ENCODE results near the gene CACTIN.
A peak's percentile ranks its signal among the peaks of the same experiment; 100 is the strongest.
"Not testable (repeated sequence)": the region's sequence is repeated elsewhere in the genome, so short reads cannot be mapped to it uniquely, and the experiment has no call there.

Gene CACTIN

DNA sequence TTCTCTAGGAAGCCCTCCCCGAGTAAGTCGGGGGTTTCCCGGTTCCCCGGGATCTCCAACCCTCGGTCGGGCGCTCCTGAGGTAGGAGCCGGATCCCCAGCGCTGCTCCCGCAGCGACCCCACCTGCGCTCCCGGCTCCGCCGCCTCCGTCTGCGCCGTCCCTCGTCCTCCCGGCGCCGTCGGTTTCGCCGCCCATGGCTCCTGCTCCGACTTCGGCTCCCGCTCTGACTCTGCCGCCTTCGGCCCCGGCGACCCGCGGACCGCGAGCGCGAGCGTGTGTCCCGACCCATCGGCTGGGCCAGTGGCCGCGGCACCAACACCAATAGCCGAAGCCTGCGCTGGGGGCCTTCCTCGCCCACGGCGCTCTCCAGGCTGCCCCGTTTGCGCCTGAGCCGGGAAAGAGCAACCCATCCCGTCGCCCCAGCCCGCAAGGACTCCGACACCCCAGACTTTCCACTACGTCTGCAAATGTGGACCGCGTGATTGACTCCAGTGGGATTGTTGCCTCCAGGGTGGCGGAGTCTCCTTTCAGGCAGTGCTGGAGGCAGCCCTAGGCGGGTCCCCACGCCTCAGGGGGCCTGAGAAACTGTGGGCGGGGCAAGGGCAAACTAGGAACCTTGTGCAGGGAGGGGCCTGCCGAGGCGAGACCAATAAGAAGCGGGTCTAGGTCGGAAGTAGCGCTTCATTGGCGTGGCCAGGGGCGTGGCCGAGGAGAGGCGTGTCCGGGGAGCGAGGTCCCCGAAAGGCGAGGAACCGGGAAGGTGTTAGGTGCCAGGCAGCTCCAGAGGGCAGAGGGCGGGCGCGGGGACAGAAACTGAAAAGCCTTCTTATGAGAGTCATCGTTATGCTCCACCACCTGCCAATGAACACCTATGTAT is at the start of gene CACTIN:
Gene CACTIN (minus strand): TSS at position 318 of the 878 bp plus-strand sequence. CDS start 28 bp downstream, at position 290.
- peak; percentile 99 for DNase-seq

DNA sequence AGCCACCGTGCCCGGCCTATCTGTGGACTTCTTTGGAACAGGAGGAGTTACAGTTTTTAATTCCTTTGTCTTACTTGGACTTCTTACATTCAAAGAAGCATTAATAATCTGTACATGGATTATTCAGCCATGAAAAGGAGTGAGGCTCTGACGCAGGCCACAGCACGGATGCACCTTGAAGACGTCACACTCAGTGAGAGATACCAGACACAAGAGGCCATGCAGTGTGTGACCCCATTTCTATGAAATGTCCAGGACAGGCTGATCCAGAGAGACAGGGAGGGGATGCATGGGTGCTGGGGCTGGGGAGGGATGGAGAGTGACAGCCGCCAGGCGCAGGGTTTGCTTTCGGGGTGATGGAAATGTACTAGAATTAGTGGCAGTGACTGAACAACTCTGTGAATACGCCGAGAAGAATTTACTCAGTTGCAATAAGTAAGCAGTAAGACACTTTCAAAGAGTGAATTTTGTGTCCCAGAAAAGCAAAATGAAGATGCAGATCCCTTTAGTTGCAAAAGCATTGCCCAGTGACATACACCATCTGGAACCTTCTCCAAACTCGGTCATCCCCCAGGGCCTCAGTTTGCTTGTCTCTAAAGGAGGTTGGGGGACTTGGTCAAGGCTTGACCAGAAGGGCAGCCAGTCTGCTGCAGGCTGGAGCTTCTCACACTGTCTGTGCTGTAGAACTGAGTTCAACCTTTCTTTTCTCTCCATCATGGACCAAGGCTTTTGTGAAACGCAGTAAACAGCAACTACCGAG is 48.4 kb upstream of the CACTIN start:
- DNase-seq = no peak

DNA sequence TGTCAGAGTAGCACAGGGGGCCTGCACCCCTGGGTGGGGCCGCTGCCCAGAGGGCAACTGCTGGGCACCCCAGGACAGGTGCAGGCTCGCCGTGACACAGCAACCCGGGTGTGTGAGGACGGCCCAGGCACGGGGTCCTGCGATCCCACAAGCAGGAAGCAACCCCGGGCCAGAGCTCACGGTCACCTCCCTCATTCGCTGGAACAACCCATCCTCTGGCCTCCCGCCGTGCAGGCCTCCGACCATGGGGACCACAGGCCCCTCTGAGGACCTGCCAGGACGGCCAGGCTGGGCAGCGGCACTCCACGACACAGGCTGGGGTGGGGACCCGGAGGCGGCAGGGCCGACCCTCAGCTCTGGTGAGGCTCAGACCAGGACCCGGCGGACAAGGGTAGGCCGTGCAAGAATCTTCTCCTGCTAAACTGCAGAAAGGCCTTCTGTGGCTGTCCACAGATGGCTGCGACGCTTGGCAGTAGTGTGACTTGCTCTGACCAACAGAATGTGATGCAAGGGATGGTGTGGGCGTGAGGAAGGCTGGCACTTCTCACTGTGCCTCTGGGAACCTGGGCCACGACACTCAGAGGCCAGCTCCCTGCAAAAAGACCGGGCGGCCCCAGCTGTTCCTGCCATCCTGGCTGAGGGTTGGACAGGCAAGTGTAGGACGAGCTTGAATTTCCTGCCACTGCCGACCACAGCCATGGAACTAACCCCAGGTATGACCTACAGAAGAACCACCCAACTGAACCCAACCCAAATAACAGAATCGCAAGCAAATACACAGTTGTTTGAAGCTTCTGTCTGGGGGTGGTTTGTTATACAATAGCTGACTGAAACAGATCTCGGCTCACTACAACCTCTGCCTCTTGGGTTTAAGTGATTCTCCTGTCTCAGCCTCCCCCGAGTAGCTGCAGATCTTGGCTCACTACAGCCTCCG is 47.2 kb upstream of the CACTIN start:
- no peak for DNase-seq

DNA sequence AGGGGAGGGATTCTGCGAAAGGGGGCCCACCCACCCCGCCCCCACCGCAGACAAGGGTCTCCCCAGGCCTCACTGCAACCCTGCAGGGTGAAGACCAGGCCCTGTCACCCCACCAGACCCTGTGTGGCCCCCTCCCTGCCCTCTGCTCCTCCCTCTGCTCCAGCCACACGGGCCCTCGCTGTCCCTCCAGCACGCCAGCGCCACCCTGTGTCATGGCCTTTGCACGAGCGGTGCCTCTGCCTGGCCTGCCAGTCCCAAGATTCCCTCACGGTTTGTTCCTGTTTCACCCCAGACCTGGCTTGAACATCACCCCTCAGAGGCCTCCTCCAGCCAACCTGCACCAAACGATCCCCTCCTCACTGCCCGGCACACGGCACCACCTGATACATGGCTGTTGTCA is 46.4 kb upstream of the CACTIN start:
- DNase-seq = no peak

DNA sequence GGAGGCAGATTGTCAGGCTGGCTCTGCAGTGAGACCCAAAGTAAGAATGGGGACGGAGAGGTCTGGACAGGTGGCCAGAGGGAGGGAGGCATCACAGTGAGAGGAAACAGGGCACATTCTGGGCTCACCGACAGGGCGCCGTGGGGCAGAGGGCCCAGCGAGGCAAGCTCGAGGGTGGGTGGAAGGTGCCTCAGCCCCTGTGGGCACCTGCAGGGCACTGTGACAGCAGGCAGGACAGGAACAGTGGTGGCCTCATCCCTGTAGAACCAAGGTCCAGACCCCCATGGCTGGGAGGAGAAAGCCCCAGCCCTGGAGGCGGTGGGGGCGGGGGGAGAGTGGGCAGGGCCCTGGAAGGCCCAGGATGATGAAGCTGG is 46.0 kb upstream of the CACTIN start:
- no peak for DNase-seq

DNA sequence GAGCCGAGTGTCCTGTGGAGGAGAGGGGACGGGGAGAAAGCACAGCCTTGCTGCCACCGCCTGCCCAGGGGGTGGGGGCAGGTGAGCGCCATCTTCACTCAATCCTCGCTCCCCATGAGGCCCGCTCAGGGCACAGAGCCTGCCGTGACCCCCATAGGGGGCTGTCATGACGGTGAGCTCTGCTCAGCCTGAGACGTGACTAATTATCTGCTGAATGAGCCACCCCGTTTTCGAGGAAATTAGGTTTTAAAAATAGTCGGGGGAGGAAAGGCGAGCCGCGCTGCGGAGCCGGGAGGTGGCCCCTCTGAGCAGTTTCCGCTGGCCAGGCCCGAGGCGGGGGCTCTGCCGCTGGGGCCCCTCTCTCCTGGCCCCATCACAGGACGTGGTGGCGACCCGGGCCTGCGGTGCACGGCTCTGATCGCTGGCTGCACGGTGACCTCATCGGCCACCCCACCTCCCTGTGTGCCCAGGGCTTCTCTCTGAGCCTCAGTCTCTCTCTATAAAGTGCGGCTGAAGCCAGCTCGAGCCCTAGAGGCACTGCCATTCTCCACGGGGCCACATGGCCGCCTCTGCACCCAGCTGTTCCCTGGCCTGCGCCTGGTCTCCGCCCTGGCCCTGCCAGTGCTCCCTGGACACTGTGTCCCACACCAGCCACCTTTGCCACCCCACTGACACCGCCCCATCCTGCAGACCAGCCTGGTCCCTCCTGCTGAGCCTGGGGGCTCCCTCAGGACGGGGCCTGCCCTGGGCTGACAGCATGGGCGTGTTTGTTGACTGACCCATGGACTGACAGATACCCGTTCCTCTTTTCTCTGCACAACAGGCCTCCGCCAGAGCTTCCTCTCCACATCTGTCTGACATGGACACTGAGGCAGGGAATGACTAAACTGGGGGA is 45.3 kb upstream of the CACTIN start:
- DNase-seq = no peak

DNA sequence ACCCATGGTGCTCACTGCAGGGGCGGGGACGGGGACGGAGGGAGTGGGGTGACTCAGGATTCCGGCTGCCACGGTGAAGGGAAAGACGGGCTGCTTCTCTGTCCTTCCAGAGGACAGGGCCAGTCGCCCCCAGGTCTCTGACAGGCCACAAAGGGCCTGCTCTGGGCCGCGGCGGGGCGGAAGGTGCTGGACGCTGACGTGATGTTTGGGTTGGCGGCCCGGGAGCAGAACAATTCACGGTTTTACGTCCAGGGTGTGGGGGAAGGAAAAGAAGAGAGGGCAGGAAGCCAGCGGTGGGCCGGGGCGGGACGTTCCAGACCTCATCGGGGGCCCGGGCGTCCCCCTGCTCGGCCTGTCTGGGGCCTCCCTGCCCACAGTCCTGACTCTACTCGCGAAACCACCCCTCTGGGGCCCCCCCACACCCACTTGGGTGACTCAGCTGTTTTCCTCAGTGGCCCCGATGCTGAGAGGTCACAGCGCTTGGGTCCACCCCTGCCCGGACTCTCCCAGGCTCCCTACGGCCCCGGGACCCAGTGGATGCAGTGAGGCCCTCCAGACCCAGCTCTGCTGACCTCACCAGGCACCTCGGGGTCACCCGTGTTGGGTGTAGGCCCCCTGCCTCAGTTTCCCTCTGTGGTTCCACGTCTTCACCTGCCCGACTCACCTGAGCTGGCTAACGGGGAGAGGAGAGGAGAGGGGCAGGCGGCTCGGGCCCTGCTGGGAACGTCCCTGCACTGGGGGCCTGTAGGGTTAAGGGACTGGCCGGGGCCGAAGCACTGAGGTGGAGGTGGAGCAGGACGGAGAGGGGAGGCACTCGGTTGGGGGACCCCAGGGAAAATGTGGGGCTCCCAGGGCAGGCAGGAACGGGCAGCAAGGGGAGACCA is 44.4 kb upstream of the CACTIN start:
- no peak for DNase-seq

DNA sequence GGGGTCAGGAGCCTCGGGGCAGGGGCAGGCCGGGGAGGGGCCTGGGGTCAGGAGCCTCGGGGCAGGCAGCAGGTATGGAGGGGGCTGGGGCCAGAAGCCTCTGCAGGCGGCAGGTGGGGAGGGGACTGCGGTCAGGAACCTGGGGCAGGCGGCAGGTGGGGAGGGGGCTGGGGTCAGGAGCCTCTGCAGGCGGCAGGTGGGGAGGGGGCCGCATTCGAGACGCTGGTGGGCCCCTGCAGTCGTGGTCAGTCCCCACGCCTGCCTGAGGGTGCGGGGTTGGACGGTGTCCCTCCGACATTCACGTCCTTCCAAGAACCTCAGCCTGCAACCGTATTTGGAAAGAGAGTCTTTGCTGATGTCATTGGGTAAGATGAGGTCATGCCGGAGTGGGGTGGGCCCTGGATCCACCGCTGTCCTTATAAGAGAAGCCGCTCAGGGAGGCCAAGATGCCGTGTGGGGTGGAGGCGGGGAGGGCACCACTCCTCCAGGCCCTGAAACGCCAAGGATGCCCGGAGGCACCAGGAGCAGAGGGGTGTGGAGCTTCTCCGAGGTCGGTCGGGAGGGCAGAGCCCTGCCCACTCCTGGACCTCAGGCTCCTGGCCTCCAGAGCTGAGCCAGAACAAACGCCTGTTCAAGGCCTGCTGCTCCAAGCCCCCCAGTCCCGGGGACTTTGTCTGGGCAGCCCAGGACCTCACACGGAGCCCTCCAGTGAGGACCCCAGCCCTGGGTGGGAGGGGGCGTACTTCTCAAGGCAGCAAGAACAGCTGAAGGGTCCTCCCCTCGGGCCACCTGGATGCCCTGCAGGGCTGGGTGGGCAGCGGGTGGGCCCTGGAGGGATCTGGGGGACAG is 43.6 kb upstream of the CACTIN start:
- DNase-seq = no peak

DNA sequence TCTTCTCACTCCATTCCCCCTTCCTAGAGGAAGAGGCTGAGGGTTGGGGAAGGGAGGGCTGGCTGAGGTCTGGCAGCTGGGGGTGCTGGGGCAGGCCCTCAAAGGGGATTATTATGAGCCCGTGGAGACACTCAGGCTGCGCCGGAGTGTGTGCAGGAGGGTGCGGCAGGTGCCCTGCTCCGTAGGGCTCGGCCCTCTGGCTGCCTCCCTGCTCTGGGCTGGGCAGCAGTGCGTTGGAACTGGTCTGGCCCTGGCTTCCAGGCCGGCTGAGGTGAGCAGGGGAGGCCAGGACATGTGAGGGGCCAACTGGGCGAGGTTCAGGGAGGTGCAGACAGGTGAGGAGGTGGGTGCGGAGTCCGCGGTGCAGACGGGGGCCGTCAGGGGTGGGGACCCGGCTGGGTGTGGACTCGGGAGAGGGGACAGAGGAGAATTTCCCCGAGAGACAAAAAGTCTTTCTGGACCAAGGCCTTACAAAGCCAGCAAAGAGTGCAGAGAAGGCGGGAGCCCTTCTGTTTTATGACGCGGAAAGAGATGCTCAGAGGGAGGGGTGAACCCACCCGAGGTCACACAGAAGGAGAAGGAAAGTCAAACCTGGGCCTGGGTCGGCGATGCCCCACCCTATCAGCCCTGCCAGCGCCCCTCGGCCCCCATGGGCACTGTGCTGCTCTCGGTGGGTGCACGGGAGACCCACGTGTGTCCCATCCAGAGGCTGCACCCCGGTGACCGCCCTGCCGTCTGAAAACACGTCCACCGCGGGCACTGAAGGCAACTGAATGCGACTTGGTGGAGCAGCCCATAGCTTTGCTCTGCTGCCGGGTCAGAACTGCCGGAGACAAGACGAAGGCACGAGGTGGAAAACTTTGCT is 42.7 kb upstream of the CACTIN start:
- DNase-seq = no peak

DNA sequence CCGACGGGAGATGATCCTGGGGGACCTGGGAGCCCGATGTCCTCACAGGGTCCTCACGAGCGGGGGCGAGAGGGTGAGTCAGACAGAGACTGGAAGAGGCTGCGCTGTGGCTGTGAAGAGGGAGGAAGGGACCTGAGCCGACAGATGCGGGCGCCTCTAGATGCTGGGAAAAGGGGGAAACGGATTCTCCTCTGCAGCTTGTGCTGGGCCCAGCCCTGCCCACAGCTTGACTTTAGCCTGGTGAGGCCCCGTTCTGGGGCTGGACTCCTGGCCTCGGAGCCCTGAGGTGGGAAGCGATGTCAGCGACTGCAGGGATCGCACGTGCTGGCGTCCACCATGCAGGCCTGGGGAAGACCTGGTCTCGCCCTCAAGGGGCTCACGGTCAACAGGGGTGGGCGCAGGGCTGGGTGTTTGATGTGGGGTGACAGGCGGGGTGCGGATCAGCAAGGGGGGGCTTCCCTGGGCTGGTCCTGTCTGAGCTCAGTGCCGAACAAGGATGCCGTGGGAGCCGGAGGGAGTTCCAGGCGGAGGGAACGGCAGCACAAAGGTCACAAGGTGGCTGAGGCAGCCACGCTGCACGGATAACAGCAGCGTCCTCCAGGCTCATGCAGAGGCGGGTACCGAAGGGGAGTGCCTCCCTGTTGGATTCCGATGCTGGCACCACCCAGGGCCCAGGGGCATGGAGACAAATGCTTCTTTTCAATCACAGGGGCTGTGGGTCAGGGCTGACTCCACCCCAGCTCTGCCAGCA is 41.9 kb upstream of the CACTIN start:
- DNase-seq = no peak

DNA sequence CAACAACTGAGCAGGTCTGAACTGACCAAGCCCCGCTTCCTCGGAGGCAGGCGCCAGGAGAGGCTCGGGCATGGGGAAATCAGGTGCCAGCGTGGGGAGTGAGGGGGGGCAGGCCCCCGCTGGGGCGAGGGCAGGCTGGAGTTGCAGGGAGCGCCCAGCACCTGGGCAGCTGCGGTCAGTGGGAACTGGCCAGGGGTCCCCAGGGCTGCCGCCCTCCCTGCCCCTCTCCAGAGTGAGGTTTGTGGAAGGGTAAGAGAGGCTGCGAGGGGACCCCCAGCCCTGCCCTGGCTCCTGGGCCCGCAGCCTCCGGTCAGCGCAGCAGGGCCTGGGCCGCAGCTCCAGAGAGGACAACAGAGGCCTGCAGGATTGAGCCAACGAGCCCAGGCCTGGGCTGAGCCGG is 41.2 kb upstream of the CACTIN start:
- no peak for DNase-seq

DNA sequence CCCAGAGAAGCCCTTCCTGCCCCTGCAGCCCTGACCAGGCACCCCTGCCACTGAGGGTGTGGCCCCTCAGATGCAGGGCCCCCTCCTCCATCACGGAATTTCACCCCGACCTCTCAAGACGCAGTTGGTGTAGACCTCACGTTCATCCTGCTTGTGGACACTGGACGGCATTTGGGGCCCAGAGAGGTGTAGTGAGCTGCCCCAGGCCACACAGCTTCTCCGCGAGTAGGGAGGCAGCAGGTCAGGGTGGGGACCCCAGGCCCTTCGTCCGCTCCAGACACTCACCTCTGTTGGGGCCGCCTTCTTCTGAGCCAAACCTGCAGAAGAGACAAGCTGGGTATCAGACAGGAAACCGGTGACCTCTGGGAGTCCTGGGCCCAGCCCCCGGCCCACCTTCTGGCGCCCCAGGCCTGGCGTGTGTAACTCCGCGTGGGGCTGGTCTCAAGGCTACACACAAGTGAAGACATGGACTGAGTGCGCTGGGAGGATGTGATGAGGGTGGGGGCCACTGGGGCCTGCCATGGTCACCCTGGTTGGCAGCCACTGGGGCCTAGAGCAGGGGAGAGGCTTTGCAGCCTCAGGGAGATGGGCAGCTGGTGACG is 40.5 kb upstream of the CACTIN start:
- DNase-seq = no peak

DNA sequence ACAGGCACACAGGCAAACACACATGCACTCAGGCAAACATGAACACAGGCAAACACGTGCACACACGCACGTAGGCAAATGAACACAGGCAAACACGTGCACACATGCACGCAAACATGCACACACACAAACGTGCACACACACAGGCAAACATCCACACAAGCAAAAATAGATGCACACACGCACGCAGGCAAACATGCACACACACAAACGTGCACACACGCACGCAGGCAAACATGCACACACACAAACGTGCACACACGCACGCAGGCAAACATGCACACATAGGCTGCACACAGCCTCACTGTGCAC is 39.9 kb upstream of the CACTIN start:
- DNase-seq = not testable (repeated sequence)

DNA sequence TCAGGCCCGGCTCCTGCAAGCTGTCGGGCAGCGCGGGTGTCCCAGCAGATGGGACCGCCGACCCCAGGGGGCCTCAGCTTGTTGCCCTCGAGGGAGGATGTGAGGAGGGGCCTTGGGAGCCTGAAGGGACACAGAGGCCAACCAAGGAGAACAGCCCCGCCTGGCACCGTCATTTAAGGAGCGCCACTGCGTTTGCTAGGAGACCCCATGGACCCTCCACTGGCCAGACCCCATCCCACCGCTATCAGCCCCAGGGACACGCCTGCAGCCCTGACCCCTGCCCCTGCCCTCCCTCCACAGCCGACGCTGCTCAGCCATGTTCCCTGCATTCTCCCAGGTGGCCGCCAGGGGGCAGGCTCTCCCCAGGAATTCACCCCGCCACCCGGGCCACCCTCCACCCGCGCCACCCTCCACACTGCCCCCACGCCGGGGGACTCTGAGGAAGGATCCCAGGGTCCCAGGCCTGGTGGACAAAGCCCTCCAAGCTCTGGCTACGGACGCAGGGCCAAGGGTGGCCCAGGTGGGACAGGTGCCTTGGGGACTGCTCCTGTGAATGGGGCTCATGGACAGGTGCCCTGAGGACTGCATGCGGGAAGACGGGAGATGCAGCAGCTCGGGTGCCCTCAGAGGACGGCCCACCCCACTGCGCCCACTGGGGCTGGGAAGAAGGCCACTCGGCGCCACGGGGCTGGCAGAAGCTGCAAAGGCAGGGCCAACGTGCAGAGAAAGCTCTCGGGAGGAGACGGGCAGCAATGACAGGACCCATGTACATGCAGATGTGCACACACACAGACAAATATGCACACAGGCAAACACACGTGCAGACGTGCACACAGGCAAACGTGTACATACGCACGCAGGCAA is 39.3 kb upstream of the CACTIN start:
- peak; percentile 56 for DNase-seq

DNA sequence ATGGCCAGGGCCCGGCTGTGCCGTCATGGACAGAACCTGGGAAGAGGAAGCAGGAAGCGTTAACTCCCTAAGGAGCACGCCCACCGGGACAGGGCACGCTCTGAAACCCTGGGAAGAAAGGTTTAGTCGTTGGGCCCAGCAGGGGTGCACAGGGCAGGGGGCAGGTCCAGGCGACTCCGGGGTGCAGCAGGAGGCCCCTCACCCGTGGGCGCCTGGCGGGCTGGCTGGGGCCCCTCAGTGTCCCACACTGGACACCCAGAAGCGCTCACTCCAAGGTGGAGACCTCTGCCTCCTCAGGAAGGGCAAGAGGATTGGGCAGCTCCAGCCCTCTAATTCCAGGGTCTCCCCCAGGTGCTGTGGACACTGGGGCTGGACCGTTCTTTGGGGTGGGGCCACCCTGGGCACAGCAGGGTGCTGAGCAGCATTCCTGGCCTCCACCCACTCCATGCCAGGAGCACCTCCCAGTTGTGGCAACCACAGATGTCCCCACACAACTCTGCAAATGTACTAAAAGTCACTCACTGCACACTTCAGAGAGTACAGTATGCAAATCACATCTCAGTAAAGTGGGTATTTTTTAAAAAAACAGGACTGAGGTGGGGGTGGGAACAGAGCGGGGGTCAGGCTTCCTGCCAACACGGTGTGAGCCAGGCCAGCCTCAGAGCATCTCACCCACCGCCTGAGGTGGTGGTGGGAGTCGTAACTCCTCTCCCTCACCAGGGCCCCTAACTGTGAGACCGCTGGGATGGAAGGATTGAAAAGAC is 38.5 kb upstream of the CACTIN start:
- DNase-seq = no peak

DNA sequence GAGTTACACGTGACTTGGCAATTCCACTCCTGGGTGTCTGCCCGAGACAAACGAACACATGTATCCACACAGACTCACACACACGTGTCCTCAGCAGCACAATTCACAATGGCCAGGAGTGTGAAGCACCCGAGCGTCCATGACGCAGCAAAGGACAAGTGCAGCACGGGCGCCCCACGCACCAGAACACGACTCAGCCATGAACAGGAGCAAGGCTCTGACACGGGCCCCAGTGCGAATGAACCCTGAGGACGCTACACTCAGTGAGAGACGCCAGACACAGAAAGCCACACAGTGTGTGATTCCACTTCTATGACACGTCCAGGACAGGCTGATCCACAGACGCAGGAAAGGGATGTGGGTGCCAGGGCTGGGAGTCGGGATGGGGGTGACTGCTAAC is 37.2 kb upstream of the CACTIN start:
- no peak for DNase-seq
